ENCODE results near the gene CEP19.

The CEP19 gene

DNA sequence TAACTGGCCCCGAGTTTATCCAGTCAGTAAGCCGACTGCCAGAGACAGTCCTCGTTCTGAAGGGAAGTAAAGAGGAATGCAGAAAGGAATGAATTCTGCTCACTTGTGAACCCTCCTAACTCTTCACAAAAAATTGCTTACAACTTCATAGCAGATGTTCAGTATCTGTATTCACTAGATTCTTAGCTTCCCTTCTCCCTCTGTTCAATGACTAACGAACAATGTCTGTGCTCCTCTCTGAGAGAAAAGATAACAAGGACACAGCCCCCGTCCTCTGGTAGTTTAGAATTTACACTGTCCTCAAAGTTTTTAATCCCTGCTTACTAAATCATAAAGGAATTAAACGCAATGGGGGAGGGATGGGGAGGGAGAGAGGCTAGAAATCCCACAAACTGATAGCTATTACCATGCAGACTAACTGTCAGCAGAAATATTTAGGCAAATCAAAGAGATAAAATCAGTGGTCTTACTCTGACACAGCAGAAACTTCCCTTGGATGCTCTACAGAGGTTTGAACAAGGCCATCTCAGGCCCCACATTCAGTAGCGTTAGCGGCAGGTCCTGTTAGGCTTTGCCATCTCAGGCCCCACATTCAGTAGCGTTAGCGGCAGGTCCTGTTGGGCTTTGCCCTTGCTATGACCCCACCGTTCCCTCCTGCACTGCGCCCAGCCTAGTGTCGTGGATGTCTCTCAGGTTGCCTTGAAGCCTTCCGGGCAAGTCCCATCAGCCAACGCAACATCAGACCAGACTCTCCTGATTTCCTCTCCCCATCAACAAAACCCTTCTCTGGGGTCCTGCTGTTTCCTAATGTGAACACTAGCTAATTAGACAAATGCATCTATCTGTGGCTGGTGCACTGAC, 49.1 kb downstream of the CEP19 start:
- peak; percentile 39 for DNase-seq (ENCODE audit: low spot score)

DNA sequence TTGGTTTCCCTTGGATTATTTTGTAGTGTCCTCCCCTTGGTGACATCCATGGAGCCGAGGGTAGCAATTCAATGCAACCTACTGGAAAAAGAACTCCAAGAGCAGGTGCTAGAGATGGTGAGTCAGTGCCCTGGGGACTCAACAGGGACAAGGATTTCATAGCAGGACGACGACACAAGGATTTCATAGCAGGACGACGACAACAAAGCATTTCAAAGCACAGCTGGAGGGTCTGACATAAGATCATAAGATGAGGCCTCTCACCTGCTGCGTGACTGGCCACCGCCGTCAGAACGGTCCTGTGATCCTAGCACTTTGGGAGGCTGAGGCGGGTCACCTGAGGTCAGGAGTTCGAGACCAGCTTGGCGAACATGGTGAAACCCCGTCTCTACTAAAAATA, 50.0 kb downstream of the CEP19 start:
- no peak for DNase-seq (ENCODE audit: low spot score)

DNA sequence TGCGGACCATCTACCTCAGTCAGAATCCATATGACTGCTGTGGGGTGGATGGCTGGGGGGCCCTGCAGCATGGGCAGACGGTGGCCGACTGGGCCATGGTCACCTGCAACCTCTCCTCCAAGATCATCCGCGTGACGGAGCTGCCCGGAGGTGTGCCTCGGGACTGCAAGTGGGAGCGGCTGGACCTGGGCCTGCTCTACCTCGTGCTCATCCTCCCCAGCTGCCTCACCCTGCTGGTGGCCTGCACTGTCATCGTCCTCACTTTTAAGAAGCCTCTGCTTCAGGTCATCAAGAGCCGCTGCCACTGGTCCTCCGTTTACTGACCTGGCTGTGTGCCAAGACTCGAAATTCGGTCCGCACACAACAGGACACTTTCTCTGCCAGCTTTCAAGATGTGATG, 50.6 kb downstream of the CEP19 start:
- DNase-seq (ENCODE audit: low spot score) = no peak

DNA sequence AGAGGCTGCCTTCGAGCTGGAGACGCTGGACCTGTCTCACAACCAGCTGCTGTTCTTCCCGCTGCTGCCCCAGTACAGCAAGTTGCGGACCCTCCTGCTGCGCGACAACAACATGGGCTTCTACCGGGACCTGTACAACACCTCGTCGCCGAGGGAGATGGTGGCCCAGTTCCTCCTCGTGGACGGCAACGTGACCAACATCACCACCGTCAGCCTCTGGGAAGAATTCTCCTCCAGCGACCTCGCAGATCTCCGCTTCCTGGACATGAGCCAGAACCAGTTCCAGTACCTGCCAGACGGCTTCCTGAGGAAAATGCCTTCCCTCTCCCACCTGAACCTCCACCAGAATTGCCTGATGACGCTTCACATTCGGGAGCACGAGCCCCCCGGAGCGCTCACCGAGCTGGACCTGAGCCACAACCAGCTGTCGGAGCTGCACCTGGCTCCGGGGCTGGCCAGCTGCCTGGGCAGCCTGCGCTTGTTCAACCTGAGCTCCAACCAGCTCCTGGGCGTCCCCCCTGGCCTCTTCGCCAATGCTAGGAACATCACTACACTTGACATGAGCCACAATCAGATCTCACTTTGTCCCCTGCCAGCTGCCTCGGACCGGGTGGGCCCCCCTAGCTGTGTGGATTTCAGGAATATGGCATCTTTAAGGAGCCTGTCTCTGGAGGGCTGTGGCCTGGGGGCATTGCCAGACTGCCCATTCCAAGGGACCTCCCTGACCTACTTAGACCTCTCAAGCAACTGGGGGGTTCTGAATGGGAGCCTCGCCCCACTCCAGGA, 51.5 kb downstream of the CEP19 start:
- DNase-seq (ENCODE audit: low spot score) = no peak

DNA sequence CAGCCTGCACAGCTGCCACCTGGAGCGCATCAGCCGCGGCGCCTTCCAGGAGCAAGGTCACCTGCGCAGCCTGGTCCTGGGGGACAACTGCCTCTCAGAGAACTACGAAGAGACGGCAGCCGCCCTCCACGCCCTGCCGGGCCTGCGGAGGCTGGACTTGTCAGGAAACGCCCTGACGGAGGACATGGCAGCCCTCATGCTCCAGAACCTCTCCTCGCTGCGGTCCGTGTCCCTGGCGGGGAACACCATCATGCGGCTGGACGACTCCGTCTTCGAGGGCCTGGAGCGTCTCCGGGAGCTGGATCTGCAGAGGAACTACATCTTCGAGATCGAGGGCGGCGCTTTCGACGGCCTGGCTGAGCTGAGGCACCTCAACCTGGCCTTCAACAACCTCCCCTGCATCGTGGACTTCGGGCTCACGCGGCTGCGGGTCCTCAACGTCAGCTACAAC, 52.1 kb downstream of the CEP19 start:
- DNase-seq (ENCODE audit: low spot score) = no peak
